MM.1S (cell line): ENCODE data around the gene VDAC2.

ENCODE experiments used
- DNase-seq: peaks from one replicate; pipeline ENCODE4 v3.0.0-alpha.2; 2015
- H2AFZ ChIP-seq: fragments of 300-600 bp; sonication (generic); 2 replicates; pipeline ENCODE4 v1.6.0; 2016; ENCODE audit warnings: antibody characterized with exemption, low read length
- H3F3A ChIP-seq: fragments of 300-600 bp; sonication (generic); 2 replicates; pipeline ENCODE4 v1.6.1; 2016; ENCODE audit warnings: mild to moderate bottlenecking, antibody characterized with exemption, low read length, moderate library complexity, mixed read lengths; ENCODE audit not compliant: insufficient read depth
- H3K27ac ChIP-seq: fragments of 300-600 bp; sonication (generic); 2 replicates; pipeline ENCODE4 v1.5.1; 2016; ENCODE audit warnings: mild to moderate bottlenecking, low read length
- H3K27me3 ChIP-seq: fragments of 300-600 bp; sonication (generic); replicated peaks from 2 replicates; pipeline ENCODE4 v1.6.0; 2016; ENCODE audit warnings: low read length; ENCODE audit not compliant: insufficient read depth
- H3K36me3 ChIP-seq: fragments of 300-600 bp; sonication (generic); replicated peaks from 2 replicates; pipeline ENCODE4 v1.6.1; 2016; ENCODE audit warnings: mild to moderate bottlenecking, low read length, mixed read lengths; ENCODE audit not compliant: insufficient read depth
- H3K4me1 ChIP-seq: fragments of 300-600 bp; sonication (generic); 2 replicates; pipeline ENCODE4 v1.6.1; 2016; ENCODE audit warnings: low read length, mixed read lengths
- H3K4me2 ChIP-seq: fragments of 300-600 bp; sonication (generic); 2 replicates; pipeline ENCODE4 v1.6.0; 2016; ENCODE audit warnings: low read depth, low read length
- H3K4me3 ChIP-seq: fragments of 300-600 bp; sonication (generic); 2 replicates; pipeline ENCODE4 v1.5.1; 2016; ENCODE audit warnings: low read length, mixed read lengths
- H3K79me2 ChIP-seq: fragments of 300-600 bp; sonication (generic); 2 replicates; pipeline ENCODE4 v1.6.1; 2016; ENCODE audit warnings: mixed run types, low read length, mixed read lengths
- H3K9ac ChIP-seq: fragments of 300-600 bp; sonication (generic); 2 replicates; pipeline ENCODE4 v1.6.1; 2016; ENCODE audit warnings: low read length, mixed read lengths
- H3K9me2 ChIP-seq: fragments of 300-600 bp; sonication (generic); replicated peaks from 2 replicates; pipeline ENCODE4 v1.6.1; 2016; ENCODE audit warnings: mild to moderate bottlenecking, low read length, mixed read lengths; ENCODE audit not compliant: insufficient read depth
- H3K9me3 ChIP-seq: fragments of 300-600 bp; sonication (generic); replicated peaks from 2 replicates; pipeline ENCODE4 v1.6.1; 2016; ENCODE audit warnings: mild to moderate bottlenecking, low read length, mixed read lengths; ENCODE audit not compliant: insufficient read depth
- H4K20me1 ChIP-seq: fragments of 300-600 bp; sonication (generic); 2 replicates; pipeline ENCODE4 v1.6.1; 2016; ENCODE audit warnings: mild to moderate bottlenecking, low read length, moderate library complexity, mixed read lengths; ENCODE audit not compliant: insufficient read depth
- CTCF ChIP-seq: fragments of 300-600 bp; sonication (generic); IDR thresholded peaks from 2 replicates; pipeline ENCODE4 v1.5.1; 2016; ENCODE audit warnings: antibody characterized with exemption, low read length, mixed read lengths
- EZH2 ChIP-seq: fragments of 300-600 bp; sonication (generic); optimal IDR thresholded peaks from 2 replicates; pipeline ENCODE3; 2017; ENCODE audit warnings: low read depth, mild to moderate bottlenecking, antibody characterized with exemption, low read length, mixed read lengths
- EZH2phosphoT487 ChIP-seq: fragments of 300-600 bp; sonication (generic); IDR thresholded peaks from 2 replicates; pipeline ENCODE4 v1.6.1; 2018; ENCODE audit warnings: antibody characterized with exemption, low read length

VDAC2 gene

DNA sequence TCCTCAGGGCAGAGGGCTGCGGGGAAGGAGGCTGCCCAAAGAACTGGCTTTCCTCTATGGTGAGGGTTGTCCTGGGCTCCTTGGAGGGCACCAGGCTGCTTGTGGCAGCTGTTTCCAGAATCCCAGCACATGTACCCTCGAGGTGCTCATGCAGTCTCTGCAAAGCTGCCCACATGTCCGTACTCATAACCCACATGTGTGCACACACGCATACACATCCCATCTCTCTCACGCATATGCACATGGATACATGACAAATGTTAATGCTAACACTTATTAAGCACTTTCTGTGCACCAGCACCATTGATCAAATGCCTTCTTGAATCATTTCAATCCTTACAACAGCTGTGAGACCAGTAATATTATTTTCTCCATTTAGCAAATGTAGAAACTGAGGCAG is 61.5 kb downstream of the VDAC2 start:
- Histone ChIP-seq H3K4me1 (no peaks in the 10 kb centered on the region), H3K79me2 (no peaks in the 10 kb centered on the region), H3K4me2 (no peak overlapping the region), H3F3A (no peaks in the 10 kb centered on the region), H3K9ac (no peak overlapping the region), H3K27ac (no peak overlapping the region), H3K36me3 (no peaks in the 10 kb centered on the region), H3K9me3 (no peaks in the 10 kb centered on the region), H2AFZ (no peak overlapping the region), H4K20me1 (no peaks in the 10 kb centered on the region), H3K27me3 (no peaks in the 10 kb centered on the region), H3K4me3 (no peak overlapping the region), H3K9me2 (no peaks in the 10 kb centered on the region)
- no peak for DNase-seq
- TF ChIP-seq EZH2 (no peak), CTCF (no peak), EZH2phosphoT487 (no peak)

DNA sequence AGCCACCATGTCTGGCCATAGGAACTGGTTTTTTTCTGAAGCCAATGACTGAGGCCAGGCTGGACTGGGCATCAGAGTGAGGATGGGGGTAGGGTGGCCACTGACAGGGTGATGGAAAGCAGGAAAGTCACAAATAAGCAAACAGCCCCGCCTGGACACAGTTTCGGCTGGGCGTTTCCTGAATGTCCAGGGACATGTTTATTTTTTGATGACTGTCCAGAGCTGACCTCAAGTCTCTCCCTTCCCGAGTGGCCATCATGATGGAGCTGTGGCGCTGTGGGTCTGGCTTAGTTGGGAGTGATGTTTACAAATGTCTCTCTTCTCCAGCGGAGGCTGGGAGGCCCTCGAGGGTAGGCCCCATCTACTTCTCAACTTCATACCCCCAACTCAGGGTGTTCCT is 62.3 kb downstream of the VDAC2 start:
- Histone ChIP-seq H3K4me1 (no peaks in the 10 kb centered on the region), H3K27me3 (no peaks in the 10 kb centered on the region), H3F3A (no peaks in the 10 kb centered on the region), H3K9me3 (no peaks in the 10 kb centered on the region), H2AFZ (no peak overlapping the region), H4K20me1 (no peaks in the 10 kb centered on the region), H3K36me3 (no peaks in the 10 kb centered on the region), H3K4me2 (no peak overlapping the region), H3K4me3 (no peak overlapping the region), H3K9ac (no peak overlapping the region), H3K79me2 (no peaks in the 10 kb centered on the region), H3K27ac (no peak overlapping the region), H3K9me2 (no peaks in the 10 kb centered on the region)
- TF ChIP-seq CTCF (no peak), EZH2phosphoT487 (no peak), EZH2 (no peak)
- no peak for DNase-seq

DNA sequence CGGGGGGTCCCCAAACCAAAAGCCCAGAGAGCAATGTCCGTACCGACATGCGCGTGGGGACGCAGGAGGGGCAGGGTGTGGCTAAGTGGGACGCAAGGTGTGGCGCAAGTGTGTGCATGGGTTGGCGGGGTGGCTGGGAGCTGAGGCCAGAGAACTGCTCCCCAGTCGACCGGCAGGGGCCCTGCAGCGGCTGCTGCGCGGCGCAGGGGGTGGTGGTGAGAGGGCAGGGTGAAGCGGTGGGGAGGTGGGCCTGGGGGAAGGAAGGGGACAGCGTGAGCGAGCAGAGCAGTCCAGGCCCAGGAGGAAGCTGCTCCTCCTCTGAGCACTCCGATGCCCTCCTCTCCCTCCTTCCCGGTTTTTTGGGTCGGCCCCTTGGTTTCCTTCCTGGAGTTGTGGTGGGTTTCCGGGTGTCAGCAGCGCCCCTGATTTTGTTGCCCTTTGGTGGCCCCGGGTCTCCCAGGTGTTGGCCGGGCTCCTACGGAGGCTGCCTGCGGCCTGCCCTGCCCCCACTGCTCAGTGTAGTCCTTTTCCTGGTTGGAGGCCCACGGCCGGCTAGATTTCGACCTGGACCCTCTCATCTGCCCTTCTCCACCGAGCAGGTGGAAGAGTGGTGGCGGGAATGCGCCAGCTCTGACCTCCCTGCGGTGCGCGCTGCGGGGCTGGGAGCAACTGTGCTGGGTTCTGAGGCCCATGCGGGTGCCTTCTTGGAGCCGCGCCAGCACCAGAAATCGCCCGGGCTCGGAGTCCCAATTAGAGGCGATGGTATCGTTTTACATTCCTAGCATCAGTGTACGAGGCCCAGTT is 65.7 kb downstream of the VDAC2 start:
- Histone ChIP-seq H4K20me1 (no peaks in the 10 kb centered on the region), H3K27me3 (no peaks in the 10 kb centered on the region), H2AFZ (no peak overlapping the region), H3K9me2 (no peaks in the 10 kb centered on the region), H3K4me3 (no peak overlapping the region), H3K4me2 (no peak overlapping the region), H3K9ac (no peak overlapping the region), H3F3A (no peaks in the 10 kb centered on the region), H3K27ac (no peak overlapping the region), H3K36me3 (no peaks in the 10 kb centered on the region), H3K4me1 (no peaks in the 10 kb centered on the region), H3K79me2 (no peaks in the 10 kb centered on the region), H3K9me3 (no peaks in the 10 kb centered on the region)
- TF ChIP-seq EZH2phosphoT487, result no peak
- TF ChIP-seq EZH2, result no peak
- TF ChIP-seq CTCF, result no peak
- DNase-seq, result no peak
